Heart left ventricle (tissue), 13 donors: Measurements from ENCODE around the gene FBXL19.

Experiments
- POLR2A ChIP-seq, 2 donors: fragments of 450-650 bp; IDR thresholded peaks; one replicate each; pipeline ENCODE4 v1.6.1; 2017; ENCODE audit warnings: antibody characterized with exemption in 2 of 2, mild to moderate bottlenecking in 2 of 2, moderate library complexity in 2 of 2
- TF ChIP-seq, protein P1 (sequence below), 12 donors: fragments of 200-600 bp; sonication (generic) in 4 of 12; IDR thresholded peaks; one replicate each; pipeline versions ENCODE4 v1.5.0 to v1.8.0; 2018 to 2022; ENCODE audit warnings: antibody characterized with exemption in 12 of 12, mild to moderate bottlenecking in 5 of 12
- donor health status: ischemic (EF 13 %, LVEDD 7.1; RV severe dilation, severe dysfunction).
- donor health status: DM: no; HTN: yes; CAD: no.
- donor health status: DM: no; HTN: no; CAD: no.
- donor health status: ischemic (EF 25% LVEDD 6.9; RV normal size, moderate dysfunction).
- donor health status: ischemic (EF 25% LVEDD 5.7; RV mildly dilated, moderate dysfunction).
- donor health status: ischemic (EF 35%, LVEDD 5.7; RV mildly dilated, moderate dysfunction).
- donor health status: nonischemic (EF 11% LVEDD 7.7; RV severe dilation, severe dysfunction).
- donor health status: DM: yes; HTN: yes; CAD: no.
- donor health status: PGD.
- donor health status: ischemic (EF 29% LVEDD 5.4; RV normal size, mild dysfunction).
- donor health status: nonischemic (EF 23%, LVEDD 6.1; RV moderate dilation, normal function).

DNA sequence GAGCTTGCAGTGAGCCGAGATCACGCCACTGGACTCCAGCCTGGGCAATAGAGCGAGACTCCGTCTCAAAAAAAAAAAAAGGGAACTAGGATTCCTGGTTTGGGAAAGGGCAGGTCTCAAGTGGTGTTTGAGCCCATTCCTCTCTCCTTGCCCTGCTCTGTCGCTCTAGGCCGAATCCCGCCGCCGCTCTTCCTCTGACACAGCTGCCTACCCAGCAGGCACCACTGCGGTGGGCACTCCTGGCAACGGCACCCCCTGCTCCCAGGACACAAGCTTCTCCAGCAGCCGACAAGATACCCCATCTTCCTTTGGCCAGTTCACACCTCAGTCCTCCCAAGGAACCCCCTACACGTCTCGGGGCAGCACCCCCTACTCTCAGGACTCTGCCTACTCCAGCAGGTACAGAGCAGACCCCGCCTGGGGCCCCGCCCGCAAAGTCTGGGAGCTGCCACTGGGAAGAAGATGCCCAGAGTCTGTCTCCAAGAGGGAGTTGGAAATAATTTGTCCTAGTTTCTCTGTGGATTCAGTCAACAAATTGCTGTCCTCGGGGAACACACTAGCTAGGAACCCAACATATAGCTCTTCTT lies 40.6 kb downstream of the FBXL19 start:
- TF ChIP-seq, protein P1, sequence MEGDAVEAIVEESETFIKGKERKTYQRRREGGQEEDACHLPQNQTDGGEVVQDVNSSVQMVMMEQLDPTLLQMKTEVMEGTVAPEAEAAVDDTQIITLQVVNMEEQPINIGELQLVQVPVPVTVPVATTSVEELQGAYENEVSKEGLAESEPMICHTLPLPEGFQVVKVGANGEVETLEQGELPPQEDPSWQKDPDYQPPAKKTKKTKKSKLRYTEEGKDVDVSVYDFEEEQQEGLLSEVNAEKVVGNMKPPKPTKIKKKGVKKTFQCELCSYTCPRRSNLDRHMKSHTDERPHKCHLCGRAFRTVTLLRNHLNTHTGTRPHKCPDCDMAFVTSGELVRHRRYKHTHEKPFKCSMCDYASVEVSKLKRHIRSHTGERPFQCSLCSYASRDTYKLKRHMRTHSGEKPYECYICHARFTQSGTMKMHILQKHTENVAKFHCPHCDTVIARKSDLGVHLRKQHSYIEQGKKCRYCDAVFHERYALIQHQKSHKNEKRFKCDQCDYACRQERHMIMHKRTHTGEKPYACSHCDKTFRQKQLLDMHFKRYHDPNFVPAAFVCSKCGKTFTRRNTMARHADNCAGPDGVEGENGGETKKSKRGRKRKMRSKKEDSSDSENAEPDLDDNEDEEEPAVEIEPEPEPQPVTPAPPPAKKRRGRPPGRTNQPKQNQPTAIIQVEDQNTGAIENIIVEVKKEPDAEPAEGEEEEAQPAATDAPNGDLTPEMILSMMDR (IDR thresholded peaks at IDR 0.05), result no peak
- no peak for TF ChIP-seq POLR2A (IDR thresholded peaks at IDR 0.05)
